Ishikawa (cell line): Measurements from ENCODE around the gene ROR1.

ENCODE experiments used
- CEBPB ChIP-seq: IDR thresholded peaks from 2 replicates; pipeline ENCODE4 v1.6.1; 2012
- CREB1 ChIP-seq: IDR thresholded peaks from 2 replicates; pipeline ENCODE4 v1.6.1; 2012; ENCODE audit warnings: low read depth
- EGR1 ChIP-seq: IDR thresholded peaks from 2 replicates; pipeline ENCODE4 v1.6.1; 2012
- EP300 ChIP-seq: IDR thresholded peaks from 2 replicates; pipeline ENCODE4 v1.6.1; 2012; ENCODE audit warnings: borderline replicate concordance
- FOXM1 ChIP-seq: IDR thresholded peaks from 2 replicates; pipeline ENCODE4 v1.6.1; 2012; ENCODE audit warnings: low read depth, borderline replicate concordance
- NFIC ChIP-seq: IDR thresholded peaks from 2 replicates; pipeline ENCODE4 v1.6.1; 2012
- RAD21 ChIP-seq: IDR thresholded peaks from 2 replicates; pipeline ENCODE4 v1.6.1; 2012; ENCODE audit warnings: low read depth
- TAF1 ChIP-seq: IDR thresholded peaks from 2 replicates; pipeline ENCODE4 v1.6.1; 2012; ENCODE audit warnings: low read depth, mild to moderate bottlenecking
- TCF12 ChIP-seq: IDR thresholded peaks from 2 replicates; pipeline ENCODE4 v1.6.1; 2012; ENCODE audit warnings: low read depth
- TEAD4 ChIP-seq: IDR thresholded peaks from 2 replicates; pipeline ENCODE4 v1.6.1; 2012
- YY1 ChIP-seq: IDR thresholded peaks from 2 replicates; pipeline ENCODE4 v1.6.1; 2012; ENCODE audit warnings: low read depth
- ZBTB7A ChIP-seq: IDR thresholded peaks from 2 replicates; pipeline ENCODE4 v1.6.1; 2012; ENCODE audit warnings: low read depth
- TF ChIP-seq, protein P1 (sequence below): IDR thresholded peaks from 2 replicates; pipeline ENCODE4 v1.6.1; 2012
- TF ChIP-seq, protein P2 (sequence below): IDR thresholded peaks from 2 replicates; pipeline ENCODE4 v1.6.1; 2012; ENCODE audit warnings: low read depth, mild to moderate bottlenecking
- TF ChIP-seq, protein P3 (sequence below): IDR thresholded peaks from 2 replicates; pipeline ENCODE4 v1.6.1; 2012

The ROR1 gene

DNA sequence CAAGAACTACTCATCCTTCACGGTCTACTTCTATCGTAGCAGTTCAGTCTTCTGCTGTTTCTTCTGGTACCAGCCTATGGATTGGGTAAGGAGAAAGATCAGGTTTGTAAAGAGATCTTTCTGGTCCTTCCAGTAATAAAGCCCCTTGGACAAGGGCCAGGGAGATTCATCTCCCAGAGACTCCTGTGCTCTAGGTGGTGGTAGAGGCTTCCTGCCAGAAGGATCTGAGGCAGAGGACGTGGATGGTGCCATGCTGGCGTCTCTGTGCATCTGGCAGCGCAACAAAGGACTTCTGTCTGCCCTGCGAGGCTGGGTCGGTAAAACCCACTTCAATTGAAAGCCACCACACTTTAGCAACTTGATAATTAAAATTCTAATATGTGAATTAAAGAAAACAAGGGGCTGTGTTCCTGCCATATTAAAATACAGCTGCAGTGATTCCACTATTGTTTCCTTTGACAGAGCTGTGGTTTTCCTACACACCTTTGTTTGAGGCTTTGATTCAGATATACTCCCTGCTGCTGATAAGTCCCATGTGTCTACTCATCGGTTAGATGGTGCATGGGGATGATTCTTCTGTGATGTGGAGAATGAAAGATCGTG, 73.6 kb downstream of the ROR1 start:
- TF ChIP-seq ZBTB7A = no peak
- TF ChIP-seq TCF12 = no peak
- no peak for TF ChIP-seq CREB1
- TF ChIP-seq, protein P1, sequence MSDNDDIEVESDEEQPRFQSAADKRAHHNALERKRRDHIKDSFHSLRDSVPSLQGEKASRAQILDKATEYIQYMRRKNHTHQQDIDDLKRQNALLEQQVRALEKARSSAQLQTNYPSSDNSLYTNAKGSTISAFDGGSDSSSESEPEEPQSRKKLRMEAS = no peak
- no peak for TF ChIP-seq RAD21
- no peak for TF ChIP-seq TEAD4
- TF ChIP-seq, protein P2, sequence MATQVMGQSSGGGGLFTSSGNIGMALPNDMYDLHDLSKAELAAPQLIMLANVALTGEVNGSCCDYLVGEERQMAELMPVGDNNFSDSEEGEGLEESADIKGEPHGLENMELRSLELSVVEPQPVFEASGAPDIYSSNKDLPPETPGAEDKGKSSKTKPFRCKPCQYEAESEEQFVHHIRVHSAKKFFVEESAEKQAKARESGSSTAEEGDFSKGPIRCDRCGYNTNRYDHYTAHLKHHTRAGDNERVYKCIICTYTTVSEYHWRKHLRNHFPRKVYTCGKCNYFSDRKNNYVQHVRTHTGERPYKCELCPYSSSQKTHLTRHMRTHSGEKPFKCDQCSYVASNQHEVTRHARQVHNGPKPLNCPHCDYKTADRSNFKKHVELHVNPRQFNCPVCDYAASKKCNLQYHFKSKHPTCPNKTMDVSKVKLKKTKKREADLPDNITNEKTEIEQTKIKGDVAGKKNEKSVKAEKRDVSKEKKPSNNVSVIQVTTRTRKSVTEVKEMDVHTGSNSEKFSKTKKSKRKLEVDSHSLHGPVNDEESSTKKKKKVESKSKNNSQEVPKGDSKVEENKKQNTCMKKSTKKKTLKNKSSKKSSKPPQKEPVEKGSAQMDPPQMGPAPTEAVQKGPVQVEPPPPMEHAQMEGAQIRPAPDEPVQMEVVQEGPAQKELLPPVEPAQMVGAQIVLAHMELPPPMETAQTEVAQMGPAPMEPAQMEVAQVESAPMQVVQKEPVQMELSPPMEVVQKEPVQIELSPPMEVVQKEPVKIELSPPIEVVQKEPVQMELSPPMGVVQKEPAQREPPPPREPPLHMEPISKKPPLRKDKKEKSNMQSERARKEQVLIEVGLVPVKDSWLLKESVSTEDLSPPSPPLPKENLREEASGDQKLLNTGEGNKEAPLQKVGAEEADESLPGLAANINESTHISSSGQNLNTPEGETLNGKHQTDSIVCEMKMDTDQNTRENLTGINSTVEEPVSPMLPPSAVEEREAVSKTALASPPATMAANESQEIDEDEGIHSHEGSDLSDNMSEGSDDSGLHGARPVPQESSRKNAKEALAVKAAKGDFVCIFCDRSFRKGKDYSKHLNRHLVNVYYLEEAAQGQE = no peak
- TF ChIP-seq TAF1 = no peak
- no peak for TF ChIP-seq EGR1
- no peak for TF ChIP-seq YY1
- no peak for TF ChIP-seq FOXM1
- TF ChIP-seq, protein P3, sequence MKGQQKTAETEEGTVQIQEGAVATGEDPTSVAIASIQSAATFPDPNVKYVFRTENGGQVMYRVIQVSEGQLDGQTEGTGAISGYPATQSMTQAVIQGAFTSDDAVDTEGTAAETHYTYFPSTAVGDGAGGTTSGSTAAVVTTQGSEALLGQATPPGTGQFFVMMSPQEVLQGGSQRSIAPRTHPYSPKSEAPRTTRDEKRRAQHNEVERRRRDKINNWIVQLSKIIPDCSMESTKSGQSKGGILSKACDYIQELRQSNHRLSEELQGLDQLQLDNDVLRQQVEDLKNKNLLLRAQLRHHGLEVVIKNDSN = no peak
- TF ChIP-seq EP300 = no peak
- TF ChIP-seq CEBPB = no peak
- TF ChIP-seq NFIC = no peak

DNA sequence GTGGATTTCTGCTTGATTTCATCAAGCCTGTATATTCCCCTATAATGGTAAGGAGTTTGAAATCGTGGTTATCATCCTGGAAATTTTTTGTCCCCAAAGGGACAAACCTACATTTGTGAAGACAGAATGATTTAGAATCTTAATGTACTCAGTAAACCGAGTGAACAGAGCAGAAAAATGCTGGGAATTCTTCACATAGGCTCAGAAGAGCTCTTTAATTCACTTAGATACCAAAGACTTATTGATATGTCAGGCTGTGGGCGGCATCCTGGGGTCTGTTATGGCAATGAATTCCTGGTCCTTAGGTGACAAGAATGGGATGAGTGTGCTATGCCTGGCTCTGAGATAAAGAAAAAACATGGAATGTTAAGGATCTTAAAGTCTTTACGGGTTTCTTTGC, 74.9 kb downstream of the ROR1 start:
- TF ChIP-seq FOXM1 (no peak), RAD21 (no peak), TAF1 (no peak), EGR1 (no peak), YY1 (no peak), ZBTB7A (no peak), CREB1 (no peak), TEAD4 (no peak), EP300 (no peak)
- TF ChIP-seq, protein P1 = no peak
- TF ChIP-seq, protein P2 = no peak
- TF ChIP-seq, protein P3 = no peak

DNA sequence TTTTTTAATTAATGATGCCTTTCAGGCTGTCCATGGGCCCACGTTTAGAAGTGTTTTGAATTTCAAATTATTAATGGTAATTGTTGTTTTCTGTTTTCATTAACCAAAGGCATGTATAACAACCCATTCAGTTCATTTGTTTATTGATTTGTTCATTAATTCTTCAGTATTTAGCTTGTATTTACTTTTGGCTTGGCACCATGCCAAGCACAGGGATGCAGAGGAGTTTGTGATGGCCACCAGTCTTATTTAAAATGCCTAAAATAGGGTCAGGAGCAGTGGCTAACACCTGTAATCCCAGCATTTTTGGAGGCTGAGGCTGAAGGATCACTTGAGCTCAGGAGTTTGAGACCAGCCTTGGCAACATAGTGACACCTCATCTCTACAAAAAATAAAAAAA, 75.3 kb downstream of the ROR1 start:
- TF ChIP-seq CREB1 = no peak
- TF ChIP-seq NFIC = peak; percentile 60

DNA sequence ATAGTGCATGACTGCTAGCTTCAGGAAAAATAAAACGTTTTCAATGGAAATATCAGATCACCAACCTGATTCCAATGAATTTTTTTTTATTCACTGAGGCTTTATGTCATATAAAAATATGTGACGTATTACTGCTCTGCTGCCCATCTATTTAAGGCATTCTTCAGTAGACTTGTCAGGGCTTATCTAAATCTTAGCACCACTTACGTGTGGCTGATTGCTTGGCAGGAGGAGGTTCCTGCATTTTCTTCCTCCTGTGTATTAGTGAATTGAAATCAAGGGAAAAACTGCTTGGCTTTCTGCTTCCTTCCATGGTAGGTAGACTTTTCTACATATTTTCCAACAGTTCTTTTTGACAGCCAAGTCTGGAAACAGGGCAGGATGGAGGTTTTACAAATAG, 80.3 kb downstream of the ROR1 start:
- no peak for TF ChIP-seq CREB1
- TF ChIP-seq NFIC = no peak
- no peak for TF ChIP-seq RAD21
- TF ChIP-seq YY1 = no peak

DNA sequence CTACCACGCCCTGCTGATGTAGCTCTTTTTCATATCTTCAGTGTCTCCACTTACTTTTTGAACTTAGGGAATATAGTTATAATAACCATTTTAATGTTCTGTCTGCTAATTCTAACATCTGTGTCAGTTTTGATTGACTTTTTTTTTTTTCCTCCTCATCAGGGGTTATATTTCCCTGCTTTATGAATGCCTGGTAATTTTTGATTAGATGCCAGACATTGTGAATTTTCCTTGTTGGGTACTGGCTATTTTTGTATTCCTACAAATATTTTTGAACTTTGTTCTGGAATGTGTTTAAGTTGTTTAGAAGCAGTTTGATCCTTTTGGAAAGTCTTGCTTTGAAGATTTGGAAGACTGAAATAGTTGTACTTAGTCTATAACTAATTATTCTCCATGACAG, 82.1 kb downstream of the ROR1 start:
- TF ChIP-seq EGR1 (no peak), RAD21 (no peak), TEAD4 (no peak), EP300 (no peak)
- TF ChIP-seq, protein P2 = no peak
- TF ChIP-seq, protein P3 = no peak
- TF ChIP-seq, protein P1 = no peak
